ENCODE results near the gene TXNDC9.
"Not testable (repeated sequence)": the region's sequence is repeated elsewhere in the genome, so short reads cannot be mapped to it uniquely, and the experiment has no call there.

TXNDC9 gene, protein sequence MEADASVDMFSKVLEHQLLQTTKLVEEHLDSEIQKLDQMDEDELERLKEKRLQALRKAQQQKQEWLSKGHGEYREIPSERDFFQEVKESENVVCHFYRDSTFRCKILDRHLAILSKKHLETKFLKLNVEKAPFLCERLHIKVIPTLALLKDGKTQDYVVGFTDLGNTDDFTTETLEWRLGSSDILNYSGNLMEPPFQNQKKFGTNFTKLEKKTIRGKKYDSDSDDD

DNA sequence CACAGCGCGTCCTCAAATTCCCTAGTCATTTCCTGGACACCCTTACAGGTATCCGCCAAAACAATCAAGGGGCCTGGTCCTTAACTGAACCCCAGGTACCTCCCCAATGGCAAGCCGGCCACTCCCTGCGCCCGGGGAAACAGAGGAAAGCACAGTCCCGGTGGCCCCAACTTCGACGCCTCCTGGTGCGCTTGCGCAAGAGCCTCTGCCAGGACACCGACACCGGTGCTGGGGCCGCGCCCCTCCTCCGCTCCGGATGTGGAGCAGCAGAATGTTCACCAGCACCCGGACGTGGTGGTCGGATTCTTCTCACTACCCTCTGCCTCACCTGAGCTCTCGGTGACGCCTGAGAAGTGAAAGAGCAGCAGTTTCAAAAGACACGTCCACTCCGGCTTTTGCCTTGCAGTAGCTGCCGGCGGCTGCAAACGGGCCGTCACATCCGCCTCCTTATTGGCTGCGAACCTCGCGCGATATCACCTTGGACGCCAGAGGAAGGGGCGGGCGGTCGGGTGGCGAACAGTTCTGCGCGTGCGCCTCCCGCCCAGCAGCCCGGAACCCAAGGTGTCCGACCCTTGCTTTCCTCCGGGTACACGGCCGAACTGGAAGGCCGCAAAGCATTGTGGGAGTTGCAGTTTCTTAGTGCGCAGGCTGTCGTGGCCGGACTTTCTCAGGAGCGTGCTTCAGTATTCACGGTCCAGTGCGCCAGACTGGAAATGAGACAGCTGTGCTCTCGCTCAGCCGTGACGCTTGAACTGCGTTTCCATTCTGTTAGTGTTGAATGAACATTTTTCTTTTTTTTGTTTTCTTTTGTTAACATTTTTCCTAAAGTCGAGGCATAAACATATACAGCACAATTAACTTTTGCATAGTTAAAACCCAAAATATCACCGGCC, at the start of gene TXNDC9:
Gene TXNDC9 (minus strand): TSS at position 423 of the 893 bp plus-strand sequence. CDS start 3,123 bp downstream, outside the sequence.
- peak; percentile 99 for DNase-seq

DNA sequence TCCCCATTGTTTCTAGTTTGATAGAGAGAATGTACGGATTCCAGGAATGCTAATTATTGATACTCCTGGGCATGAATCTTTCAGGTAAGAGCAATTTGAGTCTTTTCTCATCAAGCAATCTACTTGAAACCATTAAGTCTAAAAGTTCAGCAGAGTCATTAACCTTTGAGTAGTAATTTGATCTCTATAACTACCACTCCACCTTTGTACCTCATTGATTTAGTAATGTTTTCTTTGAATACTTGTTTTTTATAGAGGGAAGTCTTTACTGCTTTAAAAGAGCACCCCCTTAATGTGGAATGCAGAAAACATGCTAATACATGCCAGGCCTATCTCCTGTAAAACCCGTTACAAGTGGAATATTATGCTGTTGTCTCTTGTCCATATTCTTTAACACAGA, 46.0 kb upstream of the TXNDC9 start:
- DNase-seq, result no peak

DNA sequence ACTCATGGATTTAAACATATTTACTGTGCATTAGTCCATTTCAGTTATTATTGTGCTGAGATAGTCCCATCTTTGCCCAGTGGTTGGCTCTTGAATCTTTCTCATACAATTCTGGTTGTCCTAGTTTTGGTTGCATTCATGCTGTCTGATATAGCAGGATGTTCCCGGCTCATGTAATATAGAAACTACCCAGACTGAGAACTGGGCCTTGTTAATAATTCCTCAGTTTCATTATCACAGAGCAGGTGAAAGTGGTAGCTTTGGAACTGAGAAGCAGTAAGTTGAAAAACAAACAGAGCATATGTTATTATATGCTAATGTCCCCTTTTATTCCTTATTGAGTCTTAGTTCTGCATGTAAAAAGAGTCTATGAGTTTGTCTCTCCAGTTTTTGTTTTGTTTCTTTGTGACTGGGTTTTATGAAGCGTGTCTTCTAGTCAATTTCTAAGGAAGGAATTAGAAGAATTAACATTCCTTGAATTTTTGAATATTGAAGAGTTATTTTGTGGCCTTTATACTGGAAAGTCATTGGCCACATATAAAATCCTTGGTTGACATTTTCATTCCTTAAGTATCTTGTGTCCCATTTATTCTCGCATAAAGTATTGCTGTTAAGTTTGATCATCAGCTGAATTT, 44.4 kb upstream of the TXNDC9 start:
- DNase-seq, result no peak

DNA sequence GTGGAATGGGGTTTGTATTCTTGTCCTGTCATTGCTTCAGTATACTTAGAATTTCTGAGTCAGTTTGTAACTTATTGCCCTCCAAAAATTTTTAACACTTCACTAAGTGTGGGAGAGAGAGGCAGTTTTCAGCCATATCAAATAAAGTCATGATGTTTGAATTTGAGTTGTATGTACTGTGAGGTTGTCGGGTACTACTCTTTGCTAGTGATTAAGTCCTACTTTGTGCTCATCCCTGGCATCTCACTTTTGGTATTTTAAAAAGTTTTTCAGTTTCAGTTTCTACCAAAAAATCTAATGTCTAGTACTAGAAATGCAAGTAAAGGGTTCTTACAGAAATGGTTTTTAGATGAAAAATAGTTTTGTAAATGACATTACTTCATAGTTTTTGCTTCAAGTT, 41.7 kb upstream of the TXNDC9 start:
- DNase-seq, result no peak

DNA sequence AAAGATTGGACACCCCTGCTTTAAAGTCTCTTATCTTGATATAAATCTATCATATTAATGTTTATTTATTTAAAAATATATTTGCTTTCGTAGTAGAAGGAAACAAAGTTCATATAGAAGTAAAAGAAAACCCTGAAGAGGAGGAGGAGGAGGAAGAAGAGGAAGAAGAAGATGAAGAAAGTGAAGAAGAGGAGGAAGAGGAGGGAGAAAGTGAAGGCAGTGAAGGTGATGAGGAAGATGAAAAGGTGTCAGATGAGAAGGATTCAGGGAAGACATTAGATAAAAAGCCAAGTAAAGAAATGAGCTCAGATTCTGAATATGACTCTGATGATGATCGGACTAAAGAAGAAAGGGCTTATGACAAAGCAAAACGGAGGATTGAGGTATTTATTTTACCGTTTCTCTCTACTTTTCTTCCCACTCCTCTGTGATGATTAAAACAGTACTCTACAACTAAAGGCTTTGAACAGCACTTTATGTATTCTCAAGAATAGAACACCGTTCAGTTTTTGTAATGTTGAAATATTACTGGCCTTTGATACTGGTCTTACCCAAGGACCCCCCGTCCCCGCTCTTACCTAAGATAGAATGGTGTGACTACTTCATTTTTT, 40.2 kb upstream of the TXNDC9 start:
- DNase-seq, result no peak

DNA sequence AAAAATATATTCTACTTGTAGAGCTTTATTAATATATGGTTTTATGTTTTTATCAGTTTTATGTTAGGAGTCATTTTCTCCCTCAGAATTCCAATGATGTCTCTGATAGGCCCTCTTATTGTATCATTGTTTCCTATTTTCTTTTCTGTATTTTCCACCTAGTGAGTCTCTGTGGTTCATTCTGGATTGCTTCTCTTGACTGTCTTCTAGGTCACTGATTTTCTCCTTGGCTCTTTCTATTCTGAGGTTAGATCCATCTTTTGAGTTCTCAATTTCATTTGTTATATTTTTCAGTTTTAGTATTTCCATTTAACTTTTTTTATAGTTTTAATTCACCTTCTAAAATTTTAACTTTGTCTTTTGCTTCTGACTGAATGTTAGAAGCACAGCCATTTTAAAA, 38.6 kb upstream of the TXNDC9 start:
- DNase-seq, result no peak

DNA sequence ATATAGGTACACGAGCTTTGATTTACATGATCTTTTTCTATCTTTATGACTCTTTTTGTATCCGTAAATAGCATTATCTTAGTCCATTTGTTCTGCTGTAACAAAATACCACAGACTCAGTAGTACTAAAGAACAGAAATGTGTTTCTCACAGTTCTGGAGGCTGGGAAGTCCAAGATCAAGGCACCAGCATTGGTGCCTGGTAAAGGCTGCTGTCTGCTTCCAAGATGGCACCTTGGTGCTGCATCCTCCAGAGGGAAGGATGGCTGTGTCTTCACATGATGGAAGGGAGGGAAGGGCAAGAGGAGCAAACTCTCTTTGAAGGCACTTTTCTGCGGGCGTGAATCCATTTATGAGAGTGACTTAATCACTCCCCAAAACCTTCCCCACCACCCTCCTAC, 37.0 kb upstream of the TXNDC9 start:
- DNase-seq, result no peak

DNA sequence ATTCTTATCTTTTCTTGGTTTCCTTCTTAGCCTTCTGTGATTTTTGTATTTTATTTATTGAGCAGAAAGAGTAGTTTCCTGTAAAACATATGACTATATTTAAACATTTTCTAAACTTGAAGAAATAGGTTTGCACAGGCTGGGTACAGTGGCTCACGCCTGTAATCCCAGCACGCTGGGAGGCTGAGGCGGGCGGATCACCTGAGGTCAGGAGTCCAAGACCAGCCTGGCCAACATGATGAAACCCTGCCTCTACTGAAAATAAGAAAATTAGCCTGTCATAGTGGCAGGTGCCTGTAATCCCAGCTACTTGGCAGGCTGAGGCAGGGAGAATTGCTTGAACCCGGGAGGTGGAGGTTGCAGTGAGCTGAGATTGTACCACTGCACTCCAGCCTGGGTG, 32.7 kb upstream of the TXNDC9 start:
- not testable (repeated sequence) for DNase-seq

DNA sequence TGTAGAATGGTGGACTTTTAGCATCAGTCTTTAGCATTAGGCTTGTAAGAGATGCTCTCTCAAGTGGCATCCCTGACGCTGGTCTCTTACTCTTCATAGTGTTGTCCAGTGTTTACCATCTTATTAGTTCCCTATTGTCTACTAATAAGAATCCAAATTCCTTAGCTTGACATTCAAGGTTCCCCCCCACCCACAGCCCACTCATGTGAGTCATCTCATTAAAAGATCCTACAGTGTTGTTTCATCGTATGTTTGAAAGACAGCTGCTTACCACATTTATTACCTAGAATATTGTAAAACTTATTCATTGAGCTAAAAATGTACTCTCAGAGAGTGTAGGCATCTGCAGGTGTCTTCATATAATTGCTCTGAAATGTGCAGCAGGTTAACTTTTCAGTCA, 29.5 kb upstream of the TXNDC9 start:
- DNase-seq, result no peak

DNA sequence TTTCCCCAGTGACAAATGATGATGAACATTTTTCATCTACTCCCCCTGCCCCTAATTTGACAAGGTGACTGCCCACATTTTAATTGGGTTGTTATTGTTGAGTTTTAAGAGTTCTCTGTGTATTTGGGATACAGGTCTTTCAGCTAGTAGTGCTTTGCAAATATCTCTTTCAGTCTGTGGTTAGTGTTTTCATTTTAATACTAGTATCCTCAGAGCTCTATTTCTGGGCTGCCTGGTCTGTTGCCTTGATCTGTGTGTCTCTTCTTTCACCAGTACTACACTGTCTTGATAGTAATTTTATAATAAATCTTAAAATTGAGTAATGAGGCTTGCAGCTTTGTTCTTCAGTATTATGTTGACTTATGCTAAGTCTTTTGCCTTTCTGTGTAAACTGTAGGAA, 20.7 kb upstream of the TXNDC9 start:
- no peak for DNase-seq

DNA sequence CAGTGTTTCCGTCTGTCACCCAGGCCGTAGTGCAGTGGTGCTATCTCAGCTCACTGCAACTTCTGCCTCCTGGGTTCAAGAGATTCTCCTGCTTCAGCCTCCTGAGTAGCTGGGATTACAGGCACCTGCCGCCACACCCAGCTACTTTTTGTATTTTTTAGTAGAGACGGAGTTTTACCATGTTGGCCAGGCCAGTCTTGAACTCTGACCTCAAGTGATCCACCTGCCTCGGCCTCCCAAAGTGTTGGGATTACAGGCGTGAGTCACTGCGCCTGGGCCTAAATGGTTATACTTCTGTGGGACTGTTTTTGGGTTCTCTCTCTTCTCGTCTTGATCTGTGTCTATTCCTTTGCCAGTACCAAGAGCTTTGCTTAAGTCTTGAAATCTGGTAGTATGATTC, 18.7 kb upstream of the TXNDC9 start:
- not testable (repeated sequence) for DNase-seq

DNA sequence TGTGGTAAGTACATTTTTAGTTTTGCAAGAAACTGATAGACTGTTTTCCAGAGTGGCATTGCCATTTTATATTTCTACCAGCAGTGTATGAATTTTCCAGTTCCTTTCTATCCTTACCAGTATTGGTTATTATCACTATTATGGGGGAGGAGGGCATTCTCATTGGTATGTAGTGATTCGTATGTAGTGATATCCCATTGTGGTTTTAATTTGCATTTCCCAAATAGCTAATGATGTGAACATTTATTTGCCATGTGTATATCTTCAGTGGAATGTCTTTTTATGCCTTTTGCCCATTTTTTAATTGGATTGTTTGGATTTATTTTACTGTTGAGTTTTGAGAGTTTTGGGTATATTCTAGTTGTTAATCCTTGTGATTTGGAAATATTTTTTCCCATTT, 17.9 kb upstream of the TXNDC9 start:
- no peak for DNase-seq

DNA sequence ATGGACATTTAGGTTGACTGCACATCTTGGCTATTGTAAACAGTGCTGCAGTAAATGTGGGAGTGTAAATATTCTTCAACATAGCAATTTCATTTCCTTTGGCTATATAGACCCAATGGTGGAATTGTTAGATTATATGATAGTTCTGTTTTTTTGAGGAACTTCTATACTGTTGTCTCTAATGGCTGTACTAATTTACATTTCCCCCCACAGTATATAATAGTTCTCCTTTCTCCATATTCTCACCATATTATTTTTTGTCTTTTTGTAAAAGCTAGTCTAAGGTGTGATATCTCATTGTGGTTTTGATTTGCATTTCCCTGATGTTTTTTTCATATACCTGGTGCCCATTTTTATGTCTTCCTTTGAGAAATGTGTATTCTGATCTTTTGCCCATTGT, 14.1 kb upstream of the TXNDC9 start:
- DNase-seq, result no peak

DNA sequence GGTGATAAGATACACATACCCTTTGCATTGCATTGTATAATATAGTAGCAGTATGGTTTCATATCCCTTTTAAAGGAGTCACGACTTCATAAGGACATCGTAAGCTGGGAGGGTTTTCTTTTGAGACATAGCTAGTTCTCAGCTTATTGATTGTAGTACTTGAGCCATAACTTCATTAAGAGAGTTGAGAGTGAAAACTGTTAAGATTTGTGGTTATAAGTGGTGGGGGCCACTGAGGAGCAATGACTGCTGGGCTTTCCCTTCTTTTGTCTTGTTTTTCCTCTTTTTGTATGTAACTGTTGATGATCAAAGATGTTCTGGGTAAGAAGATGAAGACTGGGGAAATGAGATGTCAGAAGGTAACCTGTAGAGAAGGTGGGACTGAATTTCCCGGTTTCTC, 12.0 kb upstream of the TXNDC9 start:
- DNase-seq, result no peak

DNA sequence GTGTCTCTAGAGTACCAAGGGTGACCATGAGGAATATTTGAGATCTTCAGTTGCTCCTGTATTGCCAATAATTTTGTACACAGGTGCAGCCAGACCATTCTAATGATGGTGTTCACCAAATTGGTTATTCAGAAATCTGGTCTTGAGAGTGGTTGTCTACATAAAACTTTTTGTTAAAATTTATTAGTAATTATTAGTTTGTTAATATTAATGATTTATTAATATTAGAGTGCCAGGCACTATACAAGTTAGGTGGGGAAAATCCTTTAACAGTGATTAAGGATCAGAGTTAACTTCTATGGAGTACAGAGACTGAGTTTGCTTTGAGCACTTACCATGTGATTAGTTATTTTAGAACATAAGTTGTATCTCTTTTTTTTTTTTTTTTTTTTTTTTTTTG, 10.1 kb upstream of the TXNDC9 start:
- DNase-seq, result no peak

DNA sequence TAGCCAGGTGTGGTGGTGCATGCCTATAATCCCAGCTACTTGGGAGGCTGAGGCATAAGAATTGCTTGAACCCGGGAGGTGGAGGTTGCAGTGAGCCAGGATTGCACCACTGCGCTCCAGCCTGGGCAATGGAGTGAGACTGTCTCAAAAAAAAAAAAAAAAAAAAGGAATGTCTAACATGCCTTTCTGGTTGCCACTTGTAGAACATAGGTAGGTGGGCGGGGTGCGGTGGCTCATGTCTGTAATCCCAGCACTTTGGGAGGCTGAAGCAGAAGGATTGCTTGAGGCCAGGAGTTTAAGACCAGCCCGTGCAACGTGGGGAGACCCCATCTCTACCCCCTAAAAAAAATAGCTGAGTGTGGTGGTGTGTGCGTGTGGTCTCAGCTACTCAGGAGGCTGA, 9.3 kb upstream of the TXNDC9 start:
- DNase-seq, result not testable (repeated sequence)

DNA sequence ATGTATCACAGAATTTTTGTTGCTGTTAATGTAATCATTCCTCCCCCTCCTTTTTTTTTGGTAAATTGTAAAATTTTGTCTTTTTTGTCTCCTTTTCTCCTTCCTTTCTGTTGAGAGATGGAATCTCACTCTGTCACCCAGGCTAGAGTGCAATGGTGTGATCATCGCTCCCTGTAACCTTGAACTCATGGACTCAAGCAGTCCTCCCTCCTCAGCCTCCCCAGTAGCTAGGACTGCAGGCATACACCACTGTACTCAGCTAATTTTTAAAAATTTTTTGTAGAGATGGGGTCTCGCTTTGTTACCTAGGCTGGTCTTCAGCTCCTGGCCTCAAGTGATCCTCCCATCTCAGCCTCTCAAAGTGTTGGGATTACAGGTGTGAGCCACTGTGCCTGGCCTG, 6.4 kb upstream of the TXNDC9 start:
- no peak for DNase-seq

DNA sequence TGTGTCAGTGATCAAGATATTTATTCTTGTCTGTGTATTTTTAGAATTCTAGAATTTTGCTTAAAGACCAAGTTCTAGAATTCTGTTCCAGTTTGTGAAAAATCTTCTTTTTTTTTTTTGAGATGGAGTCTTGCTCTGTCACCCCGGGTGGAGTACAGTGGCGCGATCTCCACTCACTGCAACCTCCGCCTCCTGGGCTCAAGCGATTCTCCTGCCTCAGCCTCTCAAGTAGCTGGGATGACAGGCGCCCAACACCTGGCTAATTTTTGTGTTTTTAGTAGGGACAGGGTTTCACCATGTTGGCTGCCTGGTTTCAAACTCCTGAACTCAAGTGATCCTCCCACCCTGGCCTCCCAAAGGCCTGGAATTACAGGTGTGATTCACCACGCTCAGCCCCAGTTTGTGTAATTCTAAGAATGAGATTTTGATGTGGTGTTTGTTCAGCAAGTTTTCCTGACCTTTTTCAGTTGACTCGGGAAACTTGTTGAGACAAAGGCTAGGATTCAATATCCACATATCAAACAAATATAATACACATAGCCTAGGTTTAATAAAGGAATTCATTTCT, 4.6 kb upstream of the TXNDC9 start:
- no peak for DNase-seq

DNA sequence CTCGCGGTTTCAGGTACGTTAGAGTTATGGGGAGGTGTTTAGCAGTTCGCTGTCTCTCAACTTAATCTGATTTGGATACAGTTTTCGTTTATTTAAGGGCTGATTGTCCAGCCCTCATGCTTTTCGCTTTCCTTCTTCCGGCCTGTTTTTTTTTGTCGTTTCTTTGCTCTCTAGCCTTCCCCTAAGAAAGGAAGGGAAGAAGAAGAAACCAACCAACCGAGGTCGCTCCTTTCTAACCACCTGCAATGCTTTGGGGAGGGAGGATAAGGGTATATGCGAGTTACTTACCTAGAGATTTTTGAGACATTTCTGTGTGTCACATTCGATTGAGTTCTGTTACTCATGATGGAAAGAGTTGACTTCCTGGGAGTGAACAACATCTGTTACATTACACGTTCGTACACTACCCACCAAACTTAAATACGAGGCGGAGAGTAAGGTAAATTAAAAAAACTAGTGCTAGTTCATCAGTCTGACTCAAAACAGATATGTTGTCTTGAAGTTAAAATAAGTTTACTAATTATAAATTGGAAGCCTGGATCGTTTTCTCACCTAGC, 2.0 kb upstream of the TXNDC9 start:
- DNase-seq, result no peak

DNA sequence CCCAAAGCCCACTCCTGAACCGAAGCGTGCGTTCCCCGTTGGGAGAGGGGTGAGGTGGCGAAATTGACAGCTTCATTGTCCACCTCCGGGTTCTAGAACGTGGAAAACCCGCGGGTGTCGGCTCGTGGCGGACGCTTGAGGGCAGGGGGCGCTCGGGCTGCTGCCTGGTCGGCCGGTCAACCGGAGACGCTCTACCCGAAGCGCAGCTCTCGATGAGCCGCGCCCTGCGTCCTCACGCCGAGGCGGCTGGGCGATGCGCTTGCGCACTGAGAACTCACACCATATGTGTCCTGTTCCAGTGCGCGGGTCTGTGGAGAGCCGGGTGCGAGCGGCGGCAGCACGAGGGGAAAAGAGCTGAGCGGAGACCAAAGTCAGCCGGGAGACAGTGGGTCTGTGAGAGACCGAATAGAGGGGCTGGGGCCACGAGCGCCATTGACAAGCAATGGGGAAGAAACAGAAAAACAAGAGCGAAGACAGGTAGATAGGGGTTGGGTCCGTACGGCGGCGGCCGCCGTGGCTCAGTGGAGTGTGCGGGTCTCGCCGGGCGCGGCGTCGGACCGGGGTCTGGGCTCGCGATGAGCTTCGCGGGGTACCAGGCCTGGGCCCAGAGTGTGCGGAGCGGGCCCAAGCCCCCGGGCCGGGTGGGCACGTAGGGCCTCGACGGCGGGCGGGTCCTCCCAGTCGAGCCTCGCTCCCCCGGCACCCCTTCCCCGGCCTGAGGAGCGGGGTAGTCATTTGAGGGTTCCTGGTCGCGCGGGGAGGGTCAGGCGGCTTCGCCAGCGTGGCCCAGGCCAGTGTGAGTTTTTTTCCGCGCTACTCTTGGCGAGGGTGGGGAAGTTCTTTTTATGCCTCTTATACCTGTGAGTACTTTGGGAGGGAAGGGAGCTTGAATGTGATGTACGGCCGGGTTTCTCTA, 1.2 kb upstream of the TXNDC9 start, which contains the start of gene EIF5B:
Gene EIF5B (plus strand): TSS at position 277 of the 916 bp plus-strand sequence. CDS start 166 bp downstream, at position 443.
- DNase-seq, result peak; percentile 89

DNA sequence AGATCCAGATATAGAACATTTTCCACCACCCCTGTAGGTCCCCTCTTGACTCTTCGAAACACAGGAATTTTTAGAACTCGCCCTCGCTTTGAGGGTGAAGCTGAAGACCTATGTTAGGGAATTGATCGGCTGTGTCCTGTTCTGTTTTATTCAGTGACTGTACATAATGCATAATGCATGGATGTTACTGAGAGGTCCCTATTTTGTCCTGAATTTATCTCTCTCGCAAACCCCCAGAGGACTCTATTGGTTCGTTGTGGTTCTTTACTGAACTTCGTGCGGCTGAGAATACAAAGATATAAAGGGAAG, 625 bp upstream of the TXNDC9 start:
- DNase-seq, result no peak

DNA sequence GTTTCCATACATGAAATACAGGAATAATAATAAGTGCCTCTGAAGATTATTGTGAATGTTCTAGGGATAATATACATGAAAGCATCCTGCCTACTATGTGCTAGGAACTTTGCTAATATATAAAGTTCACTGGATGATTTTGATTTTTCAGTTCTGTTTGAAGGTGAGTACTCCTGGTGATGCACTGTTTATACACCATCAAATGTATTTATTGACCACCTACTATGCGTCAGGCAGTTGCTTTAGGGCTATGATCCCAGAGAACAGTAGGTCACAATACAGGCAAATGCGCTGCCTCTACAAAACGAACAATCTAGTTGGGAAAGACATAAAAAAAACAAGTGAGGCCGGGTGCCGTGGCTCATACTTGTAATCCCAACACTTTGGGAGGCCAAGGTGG, 10.7 kb downstream of the TXNDC9 start:
- no peak for DNase-seq
